Measurements from ENCODE around the gene PAPLN. TPM values are rescaled to one million over a fixed set of nuclear protein-coding genes. Genes with fewer than 3 reads are reported as not detected.
"Not testable (repeated sequence)": the region's sequence is repeated elsewhere in the genome, so short reads cannot be mapped to it uniquely, and the experiment has no call there.

Gene PAPLN
- total and polyA plus RNA-seq, 2 donors, result 4.8 to 5.6 TPM

DNA sequence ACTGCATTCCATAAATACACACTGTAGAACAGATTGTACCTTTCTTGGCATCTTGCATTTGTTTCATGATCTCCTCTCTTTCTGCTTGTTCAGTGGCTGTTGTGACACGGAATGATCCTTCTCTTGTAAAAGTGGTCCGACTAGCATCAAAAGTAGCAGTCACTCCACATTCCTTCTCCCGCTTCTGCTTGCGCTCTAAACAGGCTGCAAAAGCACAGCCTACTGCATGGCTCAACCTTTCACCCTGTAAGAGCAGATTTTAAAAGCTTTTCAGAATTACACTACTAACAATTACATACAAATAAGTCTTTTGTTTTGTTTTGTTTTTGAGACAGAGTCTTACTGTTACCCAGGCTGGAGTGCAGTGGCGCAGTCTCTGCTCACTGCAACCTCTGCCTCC lies 49.8 kb downstream of the PAPLN start:
- Histone ChIP-seq H3K4me1 (ENCODE audit: insufficient read depth) (no peaks in the 10 kb centered on the region), H3K27ac (ENCODE audit: low read depth) (no peak overlapping the region), H3K36me3 (ENCODE audit: insufficient read depth) (peaks cover 5% of the 10 kb centered on the region), H3K4me3 (ENCODE audit: low read depth, low read length) (no peak overlapping the region)
- no peak for DNase-seq (ENCODE audit: extremely low spot score)
- WGBS, result 81% methylated on average over 5 of the region's 5 CpGs

DNA sequence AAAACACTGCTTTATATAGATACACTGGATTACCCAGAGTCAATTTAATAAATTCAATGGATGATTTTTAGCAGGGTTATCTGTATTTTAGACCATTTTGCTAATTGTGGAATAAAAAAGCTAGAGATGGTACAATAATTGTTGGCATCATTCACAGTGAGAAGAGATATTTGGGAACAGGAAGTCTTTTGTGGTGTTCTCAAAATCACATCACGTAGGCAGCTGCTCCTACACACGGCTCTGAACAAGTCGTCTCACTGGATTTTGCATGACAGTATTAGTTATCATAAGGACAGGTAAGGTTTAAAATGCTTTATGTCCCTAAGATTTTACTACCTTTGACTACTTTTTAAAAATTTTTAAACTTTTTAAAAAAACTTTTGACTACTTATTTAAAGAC lies 52.0 kb downstream of the PAPLN start:
- WGBS, result 45% methylated on average over 3 of the region's 3 CpGs

GRCh38 chr14:73289729-73290128 lies 52.4 kb downstream of the PAPLN start:
- no peaks in the 10 kb centered on the region for H3K4me1 ChIP-seq (ENCODE audit: insufficient read depth)
- no peak overlapping the region for H3K27ac ChIP-seq (ENCODE audit: low read depth)
- WGBS, result 63% methylated on average over 3 of the region's 3 CpGs
- H3K36me3 ChIP-seq (ENCODE audit: insufficient read depth), result no peaks in the 10 kb centered on the region
- H3K4me3 ChIP-seq (ENCODE audit: low read depth, low read length), result no peak overlapping the region
- DNase-seq (ENCODE audit: extremely low spot score), result no peak

More for the DNA sequence above, 52.0 kb downstream of the PAPLN start:
- H3K27ac ChIP-seq (ENCODE audit: low read depth), result no peak overlapping the region
- no peaks in the 10 kb centered on the region for H3K36me3 ChIP-seq (ENCODE audit: insufficient read depth)
- no peak overlapping the region for H3K4me3 ChIP-seq (ENCODE audit: low read depth, low read length)
- H3K4me1 ChIP-seq (ENCODE audit: insufficient read depth), result no peaks in the 10 kb centered on the region
- no peak for DNase-seq (ENCODE audit: extremely low spot score)

DNA sequence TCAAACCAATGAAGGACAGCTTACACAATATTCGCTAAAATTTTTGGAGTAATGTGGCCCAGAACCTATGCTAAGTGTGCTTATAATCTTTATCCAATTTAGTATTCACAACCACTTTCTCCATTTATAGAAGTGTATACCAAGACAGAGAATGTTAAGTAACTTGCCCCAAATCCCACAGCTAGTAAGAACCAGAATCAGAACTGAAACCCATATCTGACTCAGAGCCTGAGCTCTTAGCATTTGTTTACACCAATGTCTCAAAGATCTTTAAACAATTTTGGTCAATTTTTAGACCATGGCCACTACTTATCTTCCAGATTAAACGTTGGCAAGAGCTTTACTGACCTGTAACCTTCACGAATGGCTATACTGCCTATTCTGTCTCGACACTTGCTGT lies 53.0 kb downstream of the PAPLN start:
- DNase-seq (ENCODE audit: extremely low spot score), result no peak
- Histone ChIP-seq H3K4me1 (ENCODE audit: insufficient read depth) (no peaks in the 10 kb centered on the region), H3K4me3 (ENCODE audit: low read depth, low read length) (no peak overlapping the region), H3K36me3 (ENCODE audit: insufficient read depth) (no peaks in the 10 kb centered on the region), H3K27ac (ENCODE audit: low read depth) (no peak overlapping the region)
- WGBS, result 41% methylated on average over 4 of the region's 4 CpGs

DNA sequence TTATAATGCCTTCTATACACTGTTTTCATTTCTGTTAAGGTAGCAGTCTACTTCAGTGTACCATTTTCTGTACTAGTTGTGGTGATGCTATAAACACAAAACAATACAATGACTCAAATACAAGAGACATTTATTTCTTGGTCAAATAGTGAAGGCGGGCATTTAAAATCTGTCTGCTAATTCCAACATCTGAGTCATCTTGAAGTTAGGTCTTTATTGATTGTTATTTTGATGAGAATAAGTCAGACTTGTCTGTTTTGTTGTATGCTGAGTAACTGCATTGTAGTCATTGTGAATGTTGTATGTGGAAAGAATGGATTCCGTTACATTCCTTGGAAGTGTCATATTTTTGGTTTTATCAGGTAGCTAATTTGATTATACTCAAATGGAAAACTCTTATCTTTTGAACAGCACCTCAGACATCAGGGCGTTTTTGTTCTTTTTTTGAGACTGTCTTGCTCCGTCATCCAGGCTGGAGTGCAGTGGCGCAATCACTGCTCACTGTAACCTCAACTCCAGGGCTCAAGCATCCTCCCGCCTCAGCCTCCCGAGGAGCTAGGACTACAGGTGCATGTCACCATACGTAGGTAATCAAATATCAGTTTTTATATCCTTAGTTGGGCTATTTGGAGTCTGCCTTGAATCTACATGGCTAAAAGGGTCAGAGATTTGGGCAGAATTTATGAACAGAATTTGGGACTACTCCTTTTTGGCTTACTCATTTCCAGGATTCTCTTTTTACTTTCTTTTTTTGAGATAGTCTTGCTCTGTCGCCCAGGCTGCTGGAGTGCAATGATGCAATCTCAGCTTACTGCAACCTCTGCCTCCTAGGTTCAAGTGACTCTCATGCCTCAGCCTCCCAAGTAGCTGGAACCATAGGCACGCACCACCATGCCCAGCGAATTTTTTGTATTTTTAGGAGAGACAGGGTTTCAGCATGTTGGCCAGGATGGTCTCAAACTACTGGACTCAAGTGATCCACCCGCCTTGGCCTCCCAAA lies 56.8 kb downstream of the PAPLN start:
- no peaks in the 10 kb centered on the region for H3K4me1 ChIP-seq (ENCODE audit: insufficient read depth)
- 95% methylated on average over 12 of the region's 12 CpGs for WGBS
- H3K4me3 ChIP-seq (ENCODE audit: low read depth, low read length), result no peak overlapping the region
- H3K27ac ChIP-seq (ENCODE audit: low read depth), result no peak overlapping the region
- H3K36me3 ChIP-seq (ENCODE audit: insufficient read depth), result no peaks in the 10 kb centered on the region
- no peak for DNase-seq (ENCODE audit: extremely low spot score)

DNA sequence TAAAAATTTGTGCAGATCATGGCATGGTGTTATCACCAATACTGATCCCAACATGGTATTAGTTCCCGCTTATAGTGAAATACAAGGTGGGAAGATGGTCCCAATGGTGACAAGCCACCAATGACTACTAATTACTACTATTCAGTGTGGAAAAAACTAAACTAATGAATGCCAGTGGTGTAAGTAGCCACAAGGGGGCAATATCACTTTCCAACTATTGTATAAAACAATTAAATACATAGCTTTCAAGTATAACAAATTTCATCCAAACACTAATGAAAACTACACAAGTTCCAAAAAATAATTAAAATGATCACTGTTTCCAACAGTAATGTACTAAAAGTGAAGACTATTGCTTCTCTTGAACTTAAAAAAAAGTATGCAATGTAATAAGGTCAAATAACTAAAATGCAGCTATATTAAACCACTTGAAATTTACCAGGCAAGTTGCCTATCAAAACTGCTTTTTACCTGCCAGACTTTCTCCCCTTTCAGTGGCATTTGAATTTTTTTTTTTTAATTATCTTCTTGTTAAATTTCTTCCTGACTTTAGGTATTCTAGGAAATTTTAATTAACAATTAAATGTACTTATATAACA lies 58.0 kb downstream of the PAPLN start:
- H3K4me3 ChIP-seq (ENCODE audit: low read depth, low read length), result no peak overlapping the region
- H3K27ac ChIP-seq (ENCODE audit: low read depth), result no peak overlapping the region
- 83% methylated on average over 1 of the region's 1 CpG for WGBS
- no peaks in the 10 kb centered on the region for H3K36me3 ChIP-seq (ENCODE audit: insufficient read depth)
- no peak for DNase-seq (ENCODE audit: extremely low spot score)
- H3K4me1 ChIP-seq (ENCODE audit: insufficient read depth), result no peaks in the 10 kb centered on the region

GRCh38 chr14:73305499-73305898 lies 68.2 kb downstream of the PAPLN start:
- no peaks in the 10 kb centered on the region for H3K36me3 ChIP-seq (ENCODE audit: insufficient read depth)
- no peak overlapping the region for H3K27ac ChIP-seq (ENCODE audit: low read depth)
- WGBS, result 66% methylated on average over 3 of the region's 3 CpGs
- DNase-seq (ENCODE audit: extremely low spot score), result no peak
- H3K4me1 ChIP-seq (ENCODE audit: insufficient read depth), result no peaks in the 10 kb centered on the region
- H3K4me3 ChIP-seq (ENCODE audit: low read depth, low read length), result no peak overlapping the region

DNA sequence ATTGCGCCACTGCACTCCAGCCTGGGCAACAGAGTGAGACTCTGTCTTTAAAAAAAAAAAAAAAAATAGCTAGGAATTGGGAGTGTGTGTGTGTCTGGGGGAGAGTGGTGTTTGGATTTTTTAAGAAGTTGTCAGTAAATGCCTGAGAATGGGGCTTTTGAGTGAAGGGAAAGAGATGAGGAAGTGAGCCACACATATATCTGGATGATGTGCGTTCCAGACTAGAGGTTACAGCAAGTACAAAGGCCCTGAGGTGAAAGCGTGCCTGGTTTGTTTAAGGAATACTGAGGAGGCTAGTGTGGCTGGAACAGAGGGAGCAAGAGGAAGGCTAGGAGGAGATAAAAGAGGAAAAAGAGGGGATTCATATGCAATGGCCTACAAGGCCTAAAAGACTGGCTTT lies 70.0 kb downstream of the PAPLN start:
- no peaks in the 10 kb centered on the region for H3K36me3 ChIP-seq (ENCODE audit: insufficient read depth)
- no peak for DNase-seq (ENCODE audit: extremely low spot score)
- WGBS, result 95% methylated on average over 3 of the region's 3 CpGs
- no peak overlapping the region for H3K4me3 ChIP-seq (ENCODE audit: low read depth, low read length)
- H3K4me1 ChIP-seq (ENCODE audit: insufficient read depth), result no peaks in the 10 kb centered on the region
- no peak overlapping the region for H3K27ac ChIP-seq (ENCODE audit: low read depth)

GRCh38 chr14:73309207-73309606 lies 71.9 kb downstream of the PAPLN start:
- not testable (repeated sequence) for H3K4me1 ChIP-seq (ENCODE audit: insufficient read depth); DNase-seq (ENCODE audit: extremely low spot score); H3K36me3 ChIP-seq (ENCODE audit: insufficient read depth); H3K27ac ChIP-seq (ENCODE audit: low read depth); H3K4me3 ChIP-seq (ENCODE audit: low read depth, low read length)
- 96% methylated on average over 1 of the region's 1 CpG for WGBS

GRCh38 chr14:73311708-73312030 lies 74.4 kb downstream of the PAPLN start:
- DNase-seq (ENCODE audit: extremely low spot score), result no peak
- no peak overlapping the region for H3K27ac ChIP-seq (ENCODE audit: low read depth)
- H3K4me1 ChIP-seq (ENCODE audit: insufficient read depth), result no peaks in the 10 kb centered on the region
- 67% methylated on average over 2 of the region's 2 CpGs for WGBS
- H3K4me3 ChIP-seq (ENCODE audit: low read depth, low read length), result no peak overlapping the region
- H3K36me3 ChIP-seq (ENCODE audit: insufficient read depth), result no peaks in the 10 kb centered on the region

- Histone ChIP-seq H3K4me3 (ENCODE audit: low read depth, low read length) (no peak overlapping the region), H3K4me1 (ENCODE audit: insufficient read depth) (no peaks in the 10 kb centered on the region), H3K36me3 (ENCODE audit: insufficient read depth) (no peaks in the 10 kb centered on the region), H3K27ac (ENCODE audit: low read depth) (no peak overlapping the region)
- DNase-seq (ENCODE audit: extremely low spot score), result no peak
- 81% methylated on average over 3 of the region's 3 CpGs for WGBS
Measured at GRCh38 chr14:73312687-73313086, 75.4 kb downstream of the PAPLN start.

DNA sequence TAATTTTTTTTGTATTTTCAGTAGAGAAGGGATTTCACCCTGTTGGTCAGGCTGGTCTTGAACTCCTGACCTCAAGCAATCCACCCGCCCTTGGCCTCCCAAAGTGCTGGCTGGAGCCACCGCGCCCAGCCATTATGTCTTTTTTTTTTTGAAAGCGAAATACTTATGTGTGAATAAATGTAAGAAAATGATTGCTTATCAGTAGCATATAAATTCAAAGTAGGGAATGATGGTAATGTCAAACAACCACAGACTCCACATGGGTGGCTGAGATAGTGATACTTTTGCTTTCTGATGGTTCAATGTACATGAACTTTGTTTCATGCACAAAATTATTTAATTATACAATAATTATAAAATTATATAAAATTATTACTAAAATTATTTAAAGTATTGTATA lies 75.8 kb downstream of the PAPLN start:
- WGBS, result 93% methylated on average over 4 of the region's 4 CpGs
- Histone ChIP-seq H3K27ac (ENCODE audit: low read depth) (no peak overlapping the region), H3K36me3 (ENCODE audit: insufficient read depth) (no peaks in the 10 kb centered on the region), H3K4me1 (ENCODE audit: insufficient read depth) (no peaks in the 10 kb centered on the region), H3K4me3 (ENCODE audit: low read depth, low read length) (no peak overlapping the region)
- no peak for DNase-seq (ENCODE audit: extremely low spot score)

GRCh38 chr14:73323896-73324399 lies 86.6 kb downstream of the PAPLN start:
- DNase-seq (ENCODE audit: extremely low spot score), result no peak
- Histone ChIP-seq H3K27ac (ENCODE audit: low read depth) (no peak overlapping the region), H3K4me1 (ENCODE audit: insufficient read depth) (no peaks in the 10 kb centered on the region), H3K4me3 (ENCODE audit: low read depth, low read length) (no peak overlapping the region), H3K36me3 (ENCODE audit: insufficient read depth) (no peaks in the 10 kb centered on the region)
- 37% methylated on average over 3 of the region's 3 CpGs for WGBS

All from urinary bladder (tissue), 4 donors.